T-helper 2 cell treated with Interferon-gamma antibody and Interleukin-4, amounts not matched to agents 5 μg/mL and 100 μg/mL, for 36 hours (primary cell): Measurements from ENCODE around the gene STBD1.

ENCODE experiments used
- DNase-seq: peaks from one replicate; pipeline ENCODE4 v3.0.0; 2021; ENCODE audit warnings: low spot score
- H3K27ac Mint-ChIP-seq: one replicate; pipeline ENCODE4 v1.8.0; 2021; ENCODE audit warnings: mild to moderate bottlenecking, mixed read lengths
- H3K27me3 Mint-ChIP-seq: one replicate; pipeline ENCODE4 v1.8.0; 2021; ENCODE audit warnings: low read depth, mixed read lengths
- H3K36me3 Mint-ChIP-seq: one replicate; pipeline ENCODE4 v1.8.0; 2021; ENCODE audit warnings: low read depth, mixed read lengths
- H3K4me1 Mint-ChIP-seq: one replicate; pipeline ENCODE4 v1.8.0; 2021; ENCODE audit warnings: low read depth, mixed read lengths
- H3K4me3 Mint-ChIP-seq: one replicate; pipeline ENCODE4 v1.8.0; 2022; ENCODE audit warnings: mild to moderate bottlenecking, moderate library complexity, mixed read lengths
- H3K9me3 Mint-ChIP-seq: one replicate; pipeline ENCODE4 v1.8.0; 2021; ENCODE audit warnings: mixed read lengths

Gene STBD1

GRCh38 chr4:76305971-76306881 lies at the start of gene STBD1:
Gene STBD1, plus strand, starts transcription at chr4:76306733. Its CDS starts 37 bp downstream, at chr4:76306770.
- Mint-ChIP-seq H3K36me3 (peaks cover 5% of the 10 kb centered on the region), H3K4me1 (peaks cover 34% of the 10 kb centered on the region), H3K27ac (peak within 1 kb of the TSS; percentile 39), H3K9me3 (no peaks in the 10 kb centered on the region), H3K27me3 (peaks cover 38% of the 10 kb centered on the region), H3K4me3 (peak within 1 kb of the TSS; percentile 77)
- peak; percentile 28 for DNase-seq

- H3K27ac Mint-ChIP-seq: no peak overlapping the region
- no peak overlapping the region for H3K4me3 Mint-ChIP-seq
- peaks cover 52% of the 10 kb centered on the region for H3K27me3 Mint-ChIP-seq
- no peaks in the 10 kb centered on the region for H3K9me3 Mint-ChIP-seq
- no peak for DNase-seq
- H3K36me3 Mint-ChIP-seq: no peaks in the 10 kb centered on the region
- no peaks in the 10 kb centered on the region for H3K4me1 Mint-ChIP-seq
These were observed 49.6 kb upstream of the STBD1 start for GRCh38 chr4:76256968-76257367.

GRCh38 chr4:76257824-76258223 lies 48.7 kb upstream of the STBD1 start:
- no peak for DNase-seq
- peaks cover 47% of the 10 kb centered on the region for H3K27me3 Mint-ChIP-seq
- no peaks in the 10 kb centered on the region for H3K9me3 Mint-ChIP-seq
- H3K36me3 Mint-ChIP-seq: no peaks in the 10 kb centered on the region
- H3K4me3 Mint-ChIP-seq: no peak overlapping the region
- no peaks in the 10 kb centered on the region for H3K4me1 Mint-ChIP-seq
- H3K27ac Mint-ChIP-seq: no peak overlapping the region

GRCh38 chr4:76260571-76260970 lies 46.0 kb upstream of the STBD1 start:
- H3K9me3 Mint-ChIP-seq: no peaks in the 10 kb centered on the region
- no peaks in the 10 kb centered on the region for H3K4me1 Mint-ChIP-seq
- no peak overlapping the region for H3K27ac Mint-ChIP-seq
- DNase-seq: no peak
- H3K4me3 Mint-ChIP-seq: no peak overlapping the region
- no peaks in the 10 kb centered on the region for H3K36me3 Mint-ChIP-seq
- peaks cover 32% of the 10 kb centered on the region for H3K27me3 Mint-ChIP-seq

GRCh38 chr4:76265631-76266218 lies 40.8 kb upstream of the STBD1 start:
- Mint-ChIP-seq H3K27ac (no peak overlapping the region), H3K9me3 (no peaks in the 10 kb centered on the region), H3K36me3 (no peaks in the 10 kb centered on the region), H3K27me3 (peaks cover 12% of the 10 kb centered on the region), H3K4me1 (no peaks in the 10 kb centered on the region), H3K4me3 (no peak overlapping the region)
- DNase-seq: no peak

- DNase-seq: no peak
- Mint-ChIP-seq H3K9me3 (no peaks in the 10 kb centered on the region), H3K4me1 (no peaks in the 10 kb centered on the region), H3K27ac (no peak overlapping the region), H3K4me3 (no peak overlapping the region), H3K36me3 (no peaks in the 10 kb centered on the region), H3K27me3 (peaks cover 13% of the 10 kb centered on the region)
These were observed 39.9 kb upstream of the STBD1 start for GRCh38 chr4:76266627-76267026.

- no peaks in the 10 kb centered on the region for H3K36me3 Mint-ChIP-seq
- H3K4me3 Mint-ChIP-seq: no peak overlapping the region
- no peaks in the 10 kb centered on the region for H3K9me3 Mint-ChIP-seq
- H3K27ac Mint-ChIP-seq: no peak overlapping the region
- peaks cover 11% of the 10 kb centered on the region for H3K27me3 Mint-ChIP-seq
- H3K4me1 Mint-ChIP-seq: no peaks in the 10 kb centered on the region
- DNase-seq: no peak
These were observed 38.7 kb upstream of the STBD1 start for GRCh38 chr4:76267811-76268210.

GRCh38 chr4:76270244-76271175 lies 36.0 kb upstream of the STBD1 start:
- Mint-ChIP-seq H3K9me3 (no peaks in the 10 kb centered on the region), H3K27me3 (peaks cover 29% of the 10 kb centered on the region), H3K27ac (no peak overlapping the region), H3K4me1 (no peaks in the 10 kb centered on the region), H3K36me3 (no peaks in the 10 kb centered on the region), H3K4me3 (no peak overlapping the region)
- no peak for DNase-seq

- Mint-ChIP-seq H3K9me3 (no peaks in the 10 kb centered on the region), H3K4me3 (no peak overlapping the region), H3K36me3 (no peaks in the 10 kb centered on the region), H3K27me3 (peaks cover 34% of the 10 kb centered on the region), H3K27ac (no peak overlapping the region), H3K4me1 (no peaks in the 10 kb centered on the region)
- no peak for DNase-seq
These were observed 35.3 kb upstream of the STBD1 start for GRCh38 chr4:76271248-76271647.

GRCh38 chr4:76272073-76272472 lies 34.5 kb upstream of the STBD1 start:
- peaks cover 34% of the 10 kb centered on the region for H3K27me3 Mint-ChIP-seq
- no peak overlapping the region for H3K4me3 Mint-ChIP-seq
- DNase-seq: no peak
- no peak overlapping the region for H3K27ac Mint-ChIP-seq
- H3K36me3 Mint-ChIP-seq: no peaks in the 10 kb centered on the region
- H3K9me3 Mint-ChIP-seq: no peaks in the 10 kb centered on the region
- no peaks in the 10 kb centered on the region for H3K4me1 Mint-ChIP-seq

- no peak for DNase-seq
- H3K9me3 Mint-ChIP-seq: no peaks in the 10 kb centered on the region
- no peaks in the 10 kb centered on the region for H3K4me1 Mint-ChIP-seq
- H3K27me3 Mint-ChIP-seq: peaks cover 34% of the 10 kb centered on the region
- no peak overlapping the region for H3K4me3 Mint-ChIP-seq
- no peak overlapping the region for H3K27ac Mint-ChIP-seq
- H3K36me3 Mint-ChIP-seq: no peaks in the 10 kb centered on the region
These were observed 34.0 kb upstream of the STBD1 start for GRCh38 chr4:76272582-76272981.

GRCh38 chr4:76272999-76273398 lies 33.5 kb upstream of the STBD1 start:
- Mint-ChIP-seq H3K9me3 (no peaks in the 10 kb centered on the region), H3K4me1 (no peaks in the 10 kb centered on the region), H3K27me3 (peaks cover 34% of the 10 kb centered on the region), H3K36me3 (no peaks in the 10 kb centered on the region), H3K27ac (no peak overlapping the region), H3K4me3 (no peak overlapping the region)
- DNase-seq: no peak

- Mint-ChIP-seq H3K9me3 (no peaks in the 10 kb centered on the region), H3K27ac (no peak overlapping the region), H3K4me1 (no peaks in the 10 kb centered on the region), H3K36me3 (no peaks in the 10 kb centered on the region), H3K4me3 (no peak overlapping the region), H3K27me3 (peaks cover 38% of the 10 kb centered on the region)
- DNase-seq: no peak
These were observed 30.9 kb upstream of the STBD1 start for GRCh38 chr4:76275486-76276124.
